ENCODE measurements around the gene MSL3B.

Gene MSL3B

GRCh38 chr2:233832414-233832813 is 35.8 kb downstream of the MSL3B start:
- DNase-seq: no peak

- DNase-seq: no peak
These were observed 36.3 kb downstream of the MSL3B start for GRCh38 chr2:233831861-233832260.

GRCh38 chr2:233831011-233831721 is 37.0 kb downstream of the MSL3B start:
- no peak for DNase-seq

GRCh38 chr2:233830111-233830802 is 37.9 kb downstream of the MSL3B start:
- no peak for DNase-seq

- no peak for DNase-seq
These were observed 38.7 kb downstream of the MSL3B start for GRCh38 chr2:233829193-233830110.

GRCh38 chr2:233828546-233829192 is 39.5 kb downstream of the MSL3B start:
- DNase-seq: no peak

- no peak for DNase-seq
These were observed 43.8 kb downstream of the MSL3B start for GRCh38 chr2:233824373-233824772.

- no peak for DNase-seq
These were observed 44.5 kb downstream of the MSL3B start for GRCh38 chr2:233823731-233824121.

- no peak for DNase-seq
These were observed 45.1 kb downstream of the MSL3B start for GRCh38 chr2:233822781-233823730.

- no peak for DNase-seq
These were observed 46.0 kb downstream of the MSL3B start for GRCh38 chr2:233822101-233822771.

- no peak for DNase-seq
These were observed 46.5 kb downstream of the MSL3B start for GRCh38 chr2:233821709-233822100.

GRCh38 chr2:233821196-233821595 is 47.0 kb downstream of the MSL3B start:
- DNase-seq: no peak

GRCh38 chr2:233820774-233821105 is 47.4 kb downstream of the MSL3B start:
- DNase-seq: no peak

- DNase-seq: no peak
These were observed 48.1 kb downstream of the MSL3B start for GRCh38 chr2:233819884-233820773.

- DNase-seq: no peak
These were observed 49.3 kb downstream of the MSL3B start for GRCh38 chr2:233818639-233819621.

- DNase-seq: no peak
These were observed 50.1 kb downstream of the MSL3B start for GRCh38 chr2:233817995-233818638.

GRCh38 chr2:233817361-233817911 is 50.8 kb downstream of the MSL3B start:
- DNase-seq: no peak

- DNase-seq: no peak
These were observed 51.4 kb downstream of the MSL3B start for GRCh38 chr2:233816771-233817170.

All from NCI-H774 (cell line).